Stimulated activated CD4-positive, alpha-beta T cell treated with anti-CD3 and anti-CD28 coated beads, TNF-alpha, amount 100 ng/mL, for 4 hours (primary cell): Measurements from ENCODE around the gene CDC14A.
"Not testable (repeated sequence)": the region's sequence is repeated elsewhere in the genome, so short reads cannot be mapped to it uniquely, and the experiment has no call there.

Experiments used
- DNase-seq, 3 experiments: peaks; one replicate each; pipeline ENCODE4 v3.0.0-alpha.2; 2020; ENCODE audit warnings: low read depth in 3 of 3

The CDC14A gene

GRCh38 chr1:100352267-100353070, at the start of gene CDC14A:
TSS of gene CDC14A (plus strand) at chr1:100352506. CDS start at chr1:100352955, 449 bp downstream.
- peak; percentile 62 to 72 (median 72) for DNase-seq

- DNase-seq, result no peak
Measured at GRCh38 chr1:100302739-100303138, 49.6 kb upstream of the CDC14A start.

GRCh38 chr1:100304227-100304626, 48.1 kb upstream of the CDC14A start:
- no peak for DNase-seq

GRCh38 chr1:100304921-100305320, 47.4 kb upstream of the CDC14A start:
- no peak for DNase-seq

- DNase-seq, result no peak
Measured at GRCh38 chr1:100305954-100306353, 46.4 kb upstream of the CDC14A start.

- DNase-seq, result no peak
Measured at GRCh38 chr1:100306735-100307313, 45.5 kb upstream of the CDC14A start.

- DNase-seq, result no peak
Measured at GRCh38 chr1:100308777-100309176, 43.5 kb upstream of the CDC14A start.

- DNase-seq, result no peak
Measured at GRCh38 chr1:100309863-100310262, 42.4 kb upstream of the CDC14A start.

GRCh38 chr1:100313382-100313781, 38.9 kb upstream of the CDC14A start:
- no peak for DNase-seq

GRCh38 chr1:100316622-100317021, 35.7 kb upstream of the CDC14A start:
- DNase-seq, result no peak

- no peak for DNase-seq
Measured at GRCh38 chr1:100320311-100321099, 31.8 kb upstream of the CDC14A start.

- DNase-seq, result no peak
Measured at GRCh38 chr1:100321100-100321493, 31.2 kb upstream of the CDC14A start.

- DNase-seq, result no peak
Measured at GRCh38 chr1:100321506-100321905, 30.8 kb upstream of the CDC14A start.

- DNase-seq, result no peak
Measured at GRCh38 chr1:100322436-100323211, 29.7 kb upstream of the CDC14A start.

- no peak for DNase-seq
Measured at GRCh38 chr1:100323419-100324106, 28.7 kb upstream of the CDC14A start.

- DNase-seq, result no peak
Measured at GRCh38 chr1:100325415-100326324, 26.6 kb upstream of the CDC14A start.

GRCh38 chr1:100326325-100326670, 26.0 kb upstream of the CDC14A start:
- not testable (repeated sequence) for DNase-seq

- no peak for DNase-seq
Measured at GRCh38 chr1:100328133-100328532, 24.2 kb upstream of the CDC14A start.

GRCh38 chr1:100331146-100331545, 21.2 kb upstream of the CDC14A start:
- DNase-seq, result not testable (repeated sequence)

- no peak for DNase-seq
Measured at GRCh38 chr1:100332331-100332730, 20.0 kb upstream of the CDC14A start.
